ENCODE results near the gene OSBPL7. TPM values are rescaled to one million over a fixed set of nuclear protein-coding genes. Genes with fewer than 3 reads are reported as not detected.
A peak's percentile ranks its signal among the peaks of the same experiment; 100 is the strongest.

OSBPL7 gene
- total RNA-seq, 1 donor from 2014 or later, result 3.4 TPM

DNA sequence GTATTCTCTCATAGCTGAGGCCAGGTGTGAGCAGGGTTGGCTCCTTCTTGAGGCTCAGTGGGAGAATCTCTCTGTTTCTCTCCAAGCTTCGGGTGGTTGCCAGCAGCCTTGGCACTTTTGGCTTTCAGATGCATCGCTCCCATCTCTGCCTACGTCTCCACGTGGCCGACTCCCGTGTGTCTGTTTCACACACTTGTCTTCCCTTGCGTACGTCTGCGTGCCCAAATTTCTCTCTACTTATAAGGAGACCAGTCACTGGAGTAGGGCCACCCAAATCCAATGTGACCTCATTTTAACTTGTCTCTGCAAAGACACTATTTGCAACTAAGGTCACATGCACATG lies 14.7 kb downstream of the OSBPL7 start:
- no peak for DNase-seq (ENCODE audit: low spot score)

DNA sequence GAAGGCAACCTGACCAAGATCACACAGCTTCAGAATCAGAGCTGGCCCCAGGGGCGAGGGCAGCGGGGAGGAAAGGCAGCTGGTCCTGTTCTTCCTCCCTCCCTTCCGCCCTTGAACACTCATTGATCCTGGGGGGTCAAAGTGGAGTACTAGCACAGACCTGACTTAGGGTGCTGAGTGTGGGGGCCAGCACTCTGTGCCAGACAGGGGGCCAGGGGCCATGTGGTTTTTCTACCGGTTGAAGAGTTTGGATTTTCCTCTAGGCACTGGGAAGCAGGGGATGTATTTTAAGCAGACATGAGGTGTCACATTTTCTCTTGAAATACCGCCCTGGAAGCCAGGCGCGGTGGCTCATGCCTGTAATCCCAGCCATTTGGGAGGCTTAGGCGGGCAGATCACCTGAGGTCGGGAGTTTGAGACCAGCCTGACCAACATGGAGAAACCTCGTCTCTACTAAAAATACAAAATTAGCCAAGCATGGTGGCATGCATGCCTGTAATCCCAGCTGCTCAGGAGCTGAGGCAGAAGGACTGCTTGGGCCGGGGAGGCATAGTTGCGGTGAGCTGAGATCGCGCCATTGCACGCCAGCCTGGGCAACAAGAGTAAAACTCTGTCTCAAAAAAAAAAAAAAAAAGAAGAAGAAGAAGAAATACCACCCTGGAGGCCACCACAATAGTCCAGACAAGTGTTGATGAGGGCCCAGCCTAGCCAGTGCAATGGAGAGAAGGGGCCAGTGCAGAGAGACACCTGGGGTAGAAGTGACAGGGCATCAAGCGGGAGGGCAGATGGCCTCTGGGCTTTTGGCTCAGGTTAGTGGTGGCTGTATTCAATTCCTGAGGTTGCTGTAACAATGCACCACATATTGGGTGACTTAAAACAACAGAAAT lies 15.3 kb downstream of the OSBPL7 start:
- no peak for DNase-seq (ENCODE audit: low spot score)

DNA sequence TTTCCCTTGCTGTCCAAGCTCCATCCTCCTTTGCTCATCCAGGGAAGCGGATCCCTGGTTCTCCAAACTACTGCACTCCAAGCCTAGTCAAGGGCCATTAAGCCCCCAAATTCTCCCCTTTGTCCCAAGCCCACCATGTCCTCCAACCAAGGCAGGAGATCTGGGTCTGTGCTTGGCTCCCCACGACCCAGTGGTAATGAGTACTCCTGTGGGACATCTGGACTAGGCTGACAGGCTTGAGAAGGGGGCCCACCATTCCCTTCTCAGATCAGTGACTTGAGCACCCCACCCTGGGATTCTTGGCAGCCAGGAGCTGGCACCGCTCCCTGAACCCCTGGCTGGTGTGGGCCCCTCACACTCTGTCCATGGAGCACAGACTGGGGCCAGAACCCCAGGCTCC lies 17.1 kb downstream of the OSBPL7 start:
- DNase-seq (ENCODE audit: low spot score), result no peak

DNA sequence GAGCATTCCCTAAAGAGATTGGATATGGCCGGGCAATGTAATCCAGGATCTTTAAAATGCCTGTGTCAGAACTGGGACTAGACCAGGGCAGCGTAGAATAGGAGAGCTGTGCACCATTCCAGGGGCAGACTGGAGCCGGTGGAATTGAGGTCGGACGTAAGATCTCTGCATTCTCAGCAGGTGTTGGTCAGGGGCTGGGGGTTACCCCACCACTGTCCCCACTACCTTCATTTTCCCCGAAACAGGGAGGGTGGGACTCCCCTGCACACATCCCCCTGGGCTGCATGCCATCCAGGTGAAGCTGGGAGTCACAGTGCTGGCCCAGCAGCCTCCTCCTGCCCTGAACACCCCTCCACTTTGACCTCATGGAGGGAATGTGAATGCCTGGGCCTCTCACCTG lies 17.8 kb downstream of the OSBPL7 start:
- DNase-seq (ENCODE audit: low spot score), result no peak

DNA sequence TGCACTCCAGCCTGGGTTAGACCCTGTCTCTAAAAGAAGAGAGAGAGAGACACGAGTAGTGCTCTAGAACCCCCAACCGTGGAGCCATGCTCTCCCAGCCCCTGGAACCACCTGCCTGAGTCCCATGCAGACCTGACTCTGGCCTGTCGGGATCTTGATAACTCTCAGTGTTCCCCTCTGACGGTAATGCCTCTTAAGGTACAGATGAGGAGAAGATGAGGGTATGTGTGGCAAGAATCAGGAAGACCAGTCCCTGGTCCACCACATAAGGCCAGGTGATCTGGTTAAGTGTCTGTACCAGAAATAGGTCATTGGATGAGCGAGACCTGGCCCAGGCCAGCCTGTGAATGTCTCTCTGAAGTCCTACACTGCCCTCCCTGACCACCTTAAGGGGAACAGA lies 18.4 kb downstream of the OSBPL7 start:
- DNase-seq (ENCODE audit: low spot score), result no peak

DNA sequence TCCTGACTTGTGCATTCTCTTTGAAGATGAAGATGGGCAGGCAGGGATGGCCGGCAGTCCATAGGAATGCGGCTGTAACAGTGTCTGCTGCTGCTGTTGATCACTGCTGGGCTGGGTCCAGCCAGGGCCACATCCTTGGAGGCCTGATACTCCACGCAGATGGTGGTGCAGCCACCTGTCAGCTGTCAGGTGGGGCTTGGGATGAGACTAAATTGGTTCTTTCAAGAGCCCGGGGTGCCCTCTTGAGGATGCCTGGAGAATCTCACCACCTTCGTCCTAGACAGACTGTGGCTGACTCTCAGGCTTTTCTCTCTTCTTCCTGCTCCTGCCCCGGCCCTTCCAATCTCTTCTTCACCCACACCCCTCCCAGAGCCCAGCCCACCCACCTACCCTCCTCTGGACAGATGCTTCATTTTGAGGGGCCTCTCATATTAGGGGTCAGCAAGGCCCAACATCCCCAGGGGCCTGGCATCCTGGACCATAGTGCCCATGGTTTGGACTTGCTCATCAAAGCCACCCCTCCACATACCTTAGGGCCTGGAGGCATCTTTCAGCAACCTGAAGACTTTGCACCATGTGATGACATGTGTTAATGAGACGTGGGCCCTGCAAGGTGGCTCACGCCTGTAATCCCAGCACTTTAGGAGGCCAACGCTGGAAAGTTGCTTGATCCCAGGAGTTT lies 19.1 kb downstream of the OSBPL7 start:
- peak; percentile 24 for DNase-seq (ENCODE audit: low spot score)

DNA sequence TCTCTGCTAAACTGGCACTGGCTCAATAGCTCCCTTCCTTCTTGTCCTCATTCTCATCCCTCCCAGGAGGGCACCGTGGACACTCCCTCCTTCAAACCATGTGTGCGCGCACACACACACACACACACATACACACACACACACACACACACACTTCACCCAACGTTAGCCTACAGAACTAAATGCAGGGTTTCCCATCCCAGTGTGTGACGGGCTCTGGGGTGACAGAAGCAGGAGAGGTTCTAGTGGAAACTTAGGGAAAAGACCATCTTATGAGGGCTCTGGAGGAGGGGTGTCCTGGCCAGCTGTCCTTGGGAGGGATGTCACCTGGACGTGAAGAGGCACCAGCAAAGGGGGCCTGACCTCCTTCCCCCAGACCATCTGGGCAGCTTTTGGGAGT lies 19.7 kb downstream of the OSBPL7 start:
- no peak for DNase-seq (ENCODE audit: low spot score)

DNA sequence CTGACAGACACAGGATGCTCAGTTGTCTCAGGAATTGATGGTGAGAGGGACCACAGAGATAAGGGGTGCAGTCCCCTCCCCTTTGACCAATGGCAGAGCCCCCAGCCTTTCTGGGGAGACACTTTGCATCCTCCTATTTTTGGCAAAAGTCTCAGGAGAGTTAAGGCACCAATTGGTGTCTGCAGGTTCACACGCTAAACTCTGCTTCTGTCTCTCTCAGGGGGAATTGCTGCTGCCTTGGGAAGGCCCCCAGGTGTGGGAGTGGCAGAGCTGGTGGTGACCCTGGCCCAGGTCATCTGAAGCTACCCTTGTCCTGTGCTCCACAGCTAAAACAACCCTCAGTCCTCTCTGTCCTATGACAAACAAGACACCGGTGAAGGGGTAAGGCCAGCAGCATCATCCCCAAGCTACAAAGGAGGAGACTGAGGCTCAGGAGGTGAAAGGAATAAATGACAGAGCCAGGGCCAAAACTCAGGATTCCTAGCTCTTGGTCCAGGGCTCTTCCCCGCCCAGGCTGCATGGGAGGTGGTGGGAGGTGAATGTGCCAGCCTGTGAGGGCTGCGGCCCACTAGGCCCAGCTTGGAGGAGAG lies 20.3 kb downstream of the OSBPL7 start:
- DNase-seq (ENCODE audit: low spot score), result no peak

DNA sequence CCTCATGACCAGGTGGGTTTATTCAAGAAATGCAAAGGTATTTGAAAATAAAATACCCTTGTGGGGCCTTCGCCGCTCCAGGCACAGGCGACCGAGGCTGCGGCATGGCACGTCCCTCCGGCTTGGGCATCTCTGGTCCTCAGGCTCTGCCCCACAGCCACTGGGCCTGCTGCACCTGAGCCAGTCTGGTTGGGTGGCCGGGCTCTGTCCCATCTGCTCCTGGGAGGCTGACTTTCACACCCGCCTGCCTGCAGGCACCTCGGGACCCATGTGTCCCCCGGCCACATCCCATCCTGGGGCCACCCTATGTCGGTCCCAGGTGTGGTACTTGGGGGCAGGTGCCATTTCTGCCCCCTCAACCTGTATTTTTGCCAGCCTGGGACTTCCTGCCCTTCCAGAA lies 20.9 kb downstream of the OSBPL7 start:
- DNase-seq (ENCODE audit: low spot score), result no peak

DNA sequence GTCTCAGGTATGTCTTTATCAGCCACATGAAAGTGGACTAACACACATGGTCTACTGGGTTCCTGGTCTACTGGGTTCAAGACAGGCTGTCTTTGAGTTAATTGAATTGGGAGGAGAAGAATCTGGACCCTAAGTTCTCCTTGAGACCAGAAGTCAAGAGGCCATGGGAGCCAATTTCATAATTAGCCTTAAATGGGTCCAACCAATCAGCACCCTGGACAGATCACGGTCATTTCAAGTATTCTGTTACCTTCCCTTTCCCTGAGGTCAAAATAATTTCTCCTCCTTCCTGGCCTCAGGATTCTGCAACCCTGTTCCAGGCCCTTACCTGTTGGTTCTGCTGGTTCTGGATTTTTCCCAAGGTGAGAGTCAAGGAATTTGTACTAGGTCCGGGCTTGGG lies 23.8 kb downstream of the OSBPL7 start:
- no peak for DNase-seq (ENCODE audit: low spot score)

DNA sequence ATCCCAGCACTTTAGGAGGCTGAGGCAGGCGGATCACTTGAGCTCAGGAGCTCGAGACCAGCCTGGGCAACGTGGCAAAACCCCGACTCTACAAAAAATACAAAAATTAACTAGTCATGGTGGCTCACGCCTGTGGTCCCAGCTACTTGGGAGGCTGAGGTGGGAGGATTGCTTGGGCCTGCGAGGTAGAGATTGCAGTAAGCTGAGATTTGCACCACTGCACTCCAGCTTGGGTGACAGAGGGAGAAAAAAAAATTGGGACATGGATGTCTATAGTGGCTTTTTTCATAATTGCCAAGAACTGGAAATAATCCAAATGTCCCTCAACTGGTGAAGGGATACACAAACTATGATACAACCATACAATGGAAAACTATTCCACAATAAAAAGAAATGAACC lies 28.6 kb downstream of the OSBPL7 start:
- no peak for DNase-seq (ENCODE audit: low spot score)

DNA sequence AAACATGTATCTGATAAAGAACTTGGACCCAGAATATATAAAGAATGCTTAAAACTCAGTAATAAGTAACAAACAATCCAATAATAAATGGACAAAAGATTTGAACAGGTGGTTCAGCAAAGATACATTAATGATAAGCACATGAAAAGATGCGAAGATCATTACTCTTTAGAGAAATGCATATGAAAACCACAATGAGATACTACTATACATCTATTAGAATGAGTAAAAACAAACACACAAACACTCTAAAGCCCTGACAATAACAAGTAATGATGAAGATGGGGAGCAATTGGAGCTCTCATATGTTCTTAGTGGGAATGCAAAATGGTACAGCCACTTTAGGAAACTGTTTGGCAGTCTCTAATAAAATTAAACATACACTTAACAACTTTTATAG lies 29.1 kb downstream of the OSBPL7 start:
- no peak for DNase-seq (ENCODE audit: low spot score)

DNA sequence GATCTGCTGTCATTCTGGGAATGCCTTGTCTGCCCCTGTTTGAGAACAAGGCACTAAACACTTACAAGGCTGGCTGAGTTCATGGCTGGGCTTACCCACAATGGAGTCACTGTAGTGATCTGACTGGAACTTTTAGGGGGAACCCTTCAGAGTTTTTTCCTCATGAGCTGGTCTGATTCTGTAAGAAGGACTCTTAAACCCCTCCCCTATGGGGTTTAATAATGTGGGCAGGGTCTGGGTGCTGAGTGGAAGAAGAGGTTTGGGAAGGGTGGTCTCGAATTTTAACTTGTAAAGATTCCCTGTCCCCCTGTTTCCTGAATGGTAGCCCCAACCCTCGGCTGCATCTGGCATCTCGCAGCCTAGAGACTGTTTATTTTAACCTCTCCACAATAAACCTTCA lies 30.6 kb downstream of the OSBPL7 start:
- DNase-seq (ENCODE audit: low spot score), result no peak

DNA sequence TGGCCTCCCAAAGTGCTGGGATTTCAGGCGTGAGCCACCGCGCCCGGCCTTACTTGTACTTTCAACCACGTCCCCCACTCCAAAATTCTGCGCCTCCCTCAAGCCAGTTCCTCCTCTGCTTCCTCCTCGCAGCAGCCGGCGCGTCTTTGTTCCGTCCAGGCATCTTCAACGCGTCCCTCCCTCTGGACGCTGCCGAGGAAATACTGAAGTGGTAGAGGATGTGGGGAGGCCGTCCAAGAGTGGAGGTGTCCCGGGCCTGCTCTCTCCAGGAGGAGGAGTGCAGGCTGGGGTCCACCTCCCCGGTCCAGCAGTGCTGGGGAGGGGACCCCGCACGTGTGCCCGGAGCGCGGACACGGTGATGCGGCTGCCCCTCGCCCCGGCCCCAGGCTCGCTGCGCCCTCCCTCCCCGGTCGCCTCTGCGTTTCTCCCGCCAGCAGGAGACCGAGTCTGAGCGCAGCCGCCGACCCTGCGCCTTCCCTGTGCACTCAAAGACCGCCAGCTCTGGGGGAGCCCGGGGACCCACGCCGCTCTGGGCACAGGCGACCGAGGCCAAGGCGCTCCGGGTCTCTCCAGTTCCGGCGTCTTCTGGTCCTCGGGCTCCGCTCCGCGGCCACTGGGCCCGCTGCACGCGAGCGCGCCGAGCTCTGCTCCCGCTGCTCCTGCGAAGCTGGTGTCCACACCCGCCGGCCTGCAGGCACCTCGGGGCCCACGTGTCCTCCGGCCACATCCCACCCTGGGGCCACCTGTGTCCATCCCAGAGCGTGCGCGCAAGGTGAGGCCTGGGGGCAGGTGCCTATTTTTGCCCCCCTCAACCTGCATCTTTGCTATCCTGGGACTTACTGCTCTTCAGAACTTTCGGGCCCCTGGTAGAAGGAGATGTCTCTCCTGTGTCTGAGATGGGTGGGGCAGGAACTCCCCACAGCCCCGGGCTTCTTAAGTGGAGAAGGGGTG lies 31.7 kb downstream of the OSBPL7 start:
- DNase-seq (ENCODE audit: low spot score), result peak; percentile 43

DNA sequence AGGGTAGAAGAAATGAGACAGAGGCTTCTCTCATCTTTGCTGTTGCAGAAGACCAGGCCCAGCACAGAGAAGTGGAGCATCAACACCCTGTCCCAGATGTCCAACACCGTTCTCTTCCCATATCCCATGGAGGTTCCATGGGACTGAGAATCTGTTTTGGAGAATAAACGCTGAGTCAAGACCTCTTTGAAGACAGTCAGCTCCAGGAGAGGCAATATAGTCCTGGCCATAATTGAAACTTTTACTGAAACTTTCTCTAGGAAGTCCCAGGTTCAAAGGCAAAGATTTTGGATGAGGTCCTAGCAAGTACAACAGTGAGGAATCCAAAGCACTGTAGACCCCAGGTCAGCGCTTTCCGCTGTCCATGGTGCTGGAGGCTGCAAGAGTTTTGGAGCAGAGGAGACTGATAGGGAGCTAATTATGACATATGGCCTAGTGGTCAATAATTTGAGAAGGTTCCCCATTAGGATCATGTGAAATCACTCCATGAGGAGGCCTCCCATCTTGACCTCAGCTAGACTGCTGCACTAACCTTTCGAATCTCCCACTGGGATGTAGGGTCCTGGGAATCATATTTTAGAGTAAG lies 36.0 kb downstream of the OSBPL7 start:
- DNase-seq (ENCODE audit: low spot score), result peak; percentile 23

DNA sequence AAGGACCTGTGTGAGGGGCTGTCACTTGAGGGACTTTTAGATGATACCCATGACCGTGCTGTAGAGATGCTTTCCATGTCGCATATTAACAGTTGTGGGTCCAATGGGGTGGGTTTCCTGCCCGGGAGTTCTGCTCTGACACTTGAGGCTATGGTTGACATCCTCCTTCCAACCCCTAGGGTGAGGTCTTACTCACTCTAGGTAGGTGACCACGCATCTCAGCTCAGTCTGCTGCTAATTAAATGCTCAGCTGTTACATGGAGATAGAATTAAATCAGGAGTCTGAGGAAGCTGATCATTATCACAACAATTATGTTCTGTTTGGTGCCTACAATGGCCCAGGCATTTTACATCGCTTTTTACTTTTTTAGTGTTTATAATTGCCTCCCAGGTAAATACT lies 40.2 kb downstream of the OSBPL7 start:
- no peak for DNase-seq (ENCODE audit: low spot score)

DNA sequence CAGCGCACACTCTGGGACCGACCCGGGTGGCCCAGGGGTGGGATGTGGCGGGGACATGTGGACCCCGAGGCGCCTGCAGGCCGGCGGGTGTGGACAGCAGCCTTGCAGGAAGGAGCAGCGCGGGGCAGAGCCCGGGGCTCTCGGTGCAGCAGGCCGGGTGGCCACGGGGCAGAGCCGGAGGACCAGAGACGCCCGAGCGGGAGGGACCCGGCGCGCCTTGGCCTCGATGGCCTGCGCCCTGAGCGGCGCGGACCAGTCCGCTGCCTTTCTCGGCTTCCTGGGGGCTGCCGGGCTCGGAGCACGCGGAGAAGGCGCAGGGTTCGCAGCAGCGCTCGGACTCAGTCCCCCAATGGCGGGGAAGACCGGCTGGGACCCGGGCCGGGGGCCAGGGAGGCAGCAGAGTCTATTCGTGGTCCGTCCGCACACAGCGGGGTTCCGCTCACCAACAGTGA lies 43.4 kb downstream of the OSBPL7 start:
- DNase-seq (ENCODE audit: low spot score), result no peak

DNA sequence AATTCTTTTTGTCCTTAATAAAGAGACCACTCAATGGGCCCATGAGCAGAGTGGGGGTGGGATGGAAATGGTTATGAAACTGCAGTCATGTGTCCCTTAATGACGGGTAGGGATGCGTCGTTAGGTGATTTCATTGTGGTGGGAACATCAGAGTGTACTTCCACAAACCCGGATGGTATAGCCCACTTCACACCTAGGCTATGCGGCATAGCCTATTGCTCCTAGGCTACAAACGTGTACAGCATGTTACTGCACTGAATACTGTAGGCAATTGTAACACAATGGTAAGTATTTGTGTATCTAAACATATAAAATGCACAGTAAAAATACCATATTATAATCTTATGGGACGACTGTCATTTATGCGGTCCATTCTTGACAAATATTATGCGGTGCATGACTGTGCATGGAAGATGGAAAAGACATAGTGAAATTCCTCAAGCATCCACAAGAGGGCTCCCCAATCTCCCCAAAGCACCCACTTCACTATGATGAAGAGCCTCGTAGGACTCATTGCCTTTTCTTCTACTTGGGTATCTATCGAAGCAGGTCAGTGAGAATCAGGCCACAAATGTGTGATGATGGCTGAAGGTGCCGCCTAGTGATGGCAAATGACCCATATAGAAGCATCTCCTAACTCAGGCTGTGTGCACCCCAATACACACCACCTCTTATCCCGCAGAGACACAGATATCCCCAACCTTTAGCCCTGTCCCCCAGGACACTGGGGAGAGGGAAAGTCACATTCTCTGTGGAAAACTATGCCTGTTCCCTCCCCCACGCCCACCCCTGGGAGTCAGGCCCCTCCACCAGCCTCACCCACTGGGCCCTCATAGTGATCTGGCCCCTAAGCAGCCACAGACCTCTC lies 45.0 kb downstream of the OSBPL7 start:
- DNase-seq (ENCODE audit: low spot score), result peak; percentile 8

DNA sequence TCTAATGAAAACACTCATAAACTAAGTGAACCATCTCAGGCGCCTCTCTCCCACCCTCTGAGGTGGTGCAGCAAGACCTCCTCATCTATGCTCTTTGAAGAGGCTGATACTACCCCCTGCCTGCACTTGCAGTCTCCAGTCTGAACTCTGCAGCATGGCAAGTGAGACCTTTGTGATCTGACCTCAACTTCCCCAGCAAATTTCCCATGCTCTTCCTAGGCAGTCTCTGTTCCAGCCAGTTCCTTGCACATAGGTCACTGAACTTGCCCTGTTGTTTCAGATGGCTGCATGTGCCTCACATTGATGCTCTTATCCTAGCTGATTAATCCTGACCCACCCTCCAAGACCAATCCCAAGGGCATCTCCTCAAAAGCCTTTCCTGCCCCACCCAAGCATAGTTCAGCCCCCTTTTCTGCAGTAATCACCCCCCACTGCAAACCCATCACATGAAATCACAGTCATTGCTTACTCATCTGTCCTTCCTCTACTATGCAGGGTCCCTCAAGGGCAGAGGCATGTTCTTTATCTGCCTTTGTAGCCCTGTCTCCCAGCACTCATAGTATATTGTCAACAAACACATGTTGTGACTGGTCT lies 46.5 kb downstream of the OSBPL7 start:
- DNase-seq (ENCODE audit: low spot score), result no peak

DNA sequence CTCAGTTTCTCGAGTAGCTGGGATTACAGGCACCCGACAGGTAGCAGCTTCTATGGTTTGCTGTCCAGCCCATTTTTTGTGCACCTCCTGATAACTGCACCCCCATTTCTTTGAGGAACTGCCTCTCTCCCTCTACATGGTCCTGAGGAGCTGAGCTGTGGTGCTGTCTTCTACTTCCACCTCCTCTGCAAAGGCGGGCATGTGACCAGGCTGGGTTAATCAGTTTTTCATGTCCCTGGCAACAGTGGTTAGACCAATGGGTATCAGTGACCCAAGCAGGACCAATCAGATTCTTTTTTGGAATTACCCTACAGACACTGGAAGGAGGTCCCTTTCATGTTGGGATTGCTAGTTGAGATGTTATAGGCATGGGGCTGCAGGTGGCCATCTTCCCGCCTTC lies 47.3 kb downstream of the OSBPL7 start:
- no peak for DNase-seq (ENCODE audit: low spot score)
